Middle frontal gyrus (tissue), 1 donor: ENCODE data around the gene EIF3J.
"Not testable (repeated sequence)": the region's sequence is repeated elsewhere in the genome, so short reads cannot be mapped to it uniquely, and the experiment has no call there.

Experiments used
- DNase-seq: peaks from one replicate; pipeline ENCODE4 v3.0.0-alpha.2; 2015; ENCODE audit warnings: low spot score; ENCODE audit errors: extremely low spot score

The EIF3J gene

DNA sequence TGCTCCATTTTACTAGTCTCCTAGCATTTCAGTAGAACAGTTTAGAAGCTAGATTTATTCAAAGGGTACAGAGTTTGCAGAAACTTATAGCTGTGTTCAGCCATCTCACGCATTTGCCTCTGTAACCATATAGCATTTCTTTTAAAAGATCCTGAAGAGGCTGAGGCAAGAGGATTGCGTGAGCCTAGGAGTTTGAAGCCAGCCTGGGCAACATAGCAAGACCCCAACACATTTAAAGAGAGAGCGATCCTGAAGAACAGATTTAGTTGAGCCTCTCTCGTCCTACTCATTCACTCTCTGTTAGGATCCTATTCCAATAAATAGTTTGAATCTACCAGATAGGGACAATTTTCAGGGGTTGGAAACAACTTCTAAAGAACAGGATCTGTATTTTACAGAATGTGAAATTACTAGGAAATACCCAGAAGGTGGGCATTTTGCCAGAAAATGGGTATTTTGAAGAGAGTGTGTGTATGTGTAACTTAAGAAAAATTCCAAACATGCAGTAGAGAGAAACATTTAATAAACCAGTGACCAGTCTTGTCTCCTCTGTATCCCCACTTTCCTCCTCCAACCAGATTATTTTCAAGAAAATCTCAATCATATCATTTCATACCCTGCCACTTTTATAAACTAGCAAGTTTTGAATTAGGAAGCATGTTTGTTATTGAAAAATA is 4.5 kb downstream of the EIF3J start:
- DNase-seq: no peak

DNA sequence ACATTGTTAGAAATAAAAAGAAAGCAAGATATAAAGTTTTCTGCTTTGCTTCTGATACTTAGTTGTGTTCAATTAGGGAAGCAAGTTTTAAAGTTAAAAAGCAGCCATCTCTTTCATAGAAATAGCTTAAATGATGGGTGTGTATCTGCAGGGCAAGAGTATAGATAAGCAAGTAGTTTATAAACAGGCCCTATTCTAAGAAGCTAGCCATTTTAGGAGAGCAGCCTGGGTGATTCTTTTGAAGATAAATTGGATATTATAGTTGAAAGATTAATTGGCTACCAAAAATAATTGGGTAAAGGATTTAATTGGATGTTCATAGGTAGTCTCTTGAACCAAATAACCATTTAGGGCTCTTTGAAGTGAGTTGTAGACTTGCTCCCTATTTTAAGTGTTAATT is 5.6 kb downstream of the EIF3J start:
- no peak for DNase-seq

DNA sequence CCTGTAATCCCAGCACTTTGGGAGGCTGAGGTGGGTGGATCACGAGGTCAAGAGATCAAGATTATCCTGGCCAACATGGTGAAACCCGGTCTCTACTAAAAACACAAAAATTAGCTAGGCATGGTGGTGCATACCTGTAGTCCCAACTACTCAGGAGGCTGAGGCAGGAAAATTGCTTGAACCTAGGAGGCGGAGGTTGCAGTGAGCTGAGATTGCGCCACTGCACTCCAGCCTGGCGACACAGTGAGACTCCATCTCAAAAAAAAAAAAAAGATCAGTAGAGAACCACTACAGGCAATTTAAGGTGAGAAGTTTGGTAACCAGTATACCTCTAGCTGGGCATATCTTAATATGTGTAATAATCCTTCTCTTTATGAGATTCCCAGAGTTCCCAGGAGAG is 7.8 kb downstream of the EIF3J start:
- DNase-seq: not testable (repeated sequence)

DNA sequence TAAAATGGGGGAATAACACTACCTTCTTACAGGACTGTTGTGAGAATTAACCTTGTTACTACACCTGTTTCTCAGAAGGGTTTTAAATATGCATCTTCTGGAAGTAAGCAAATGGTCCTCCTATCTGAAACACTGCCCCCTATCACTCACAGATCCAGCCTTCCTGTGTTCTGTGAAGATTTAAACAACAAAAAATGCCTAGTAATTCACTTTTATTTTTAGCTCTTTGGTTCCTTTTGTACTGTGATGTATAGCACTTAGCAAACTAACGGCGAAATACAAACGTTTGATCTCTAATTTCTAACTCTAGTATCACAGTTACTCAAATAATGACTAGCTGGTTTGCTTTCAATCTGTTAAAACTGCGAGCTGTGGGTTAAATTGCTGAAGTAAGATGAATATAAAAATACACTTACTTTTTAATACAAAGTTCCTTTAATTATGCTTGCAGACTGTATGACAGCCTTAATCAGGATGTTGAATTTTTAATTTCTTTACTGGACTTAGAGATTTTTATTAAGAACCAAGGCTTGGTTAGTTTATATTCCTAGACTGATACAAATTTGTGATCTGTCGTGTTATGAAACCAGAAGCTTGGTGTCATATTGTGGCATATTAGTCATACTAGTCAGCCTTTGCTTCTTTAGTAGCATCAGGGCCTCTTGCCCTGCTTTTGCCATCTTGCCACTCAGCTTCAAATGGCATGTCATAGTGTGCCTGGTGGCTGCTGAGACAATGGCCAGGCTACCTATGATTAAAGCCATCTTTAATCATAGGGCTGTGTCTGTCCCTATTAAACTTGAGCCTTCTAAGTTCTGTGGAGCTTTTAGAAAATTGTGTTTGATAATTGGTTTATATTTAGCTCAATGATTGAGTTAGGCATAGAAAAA is 9.2 kb downstream of the EIF3J start:
- DNase-seq: no peak

DNA sequence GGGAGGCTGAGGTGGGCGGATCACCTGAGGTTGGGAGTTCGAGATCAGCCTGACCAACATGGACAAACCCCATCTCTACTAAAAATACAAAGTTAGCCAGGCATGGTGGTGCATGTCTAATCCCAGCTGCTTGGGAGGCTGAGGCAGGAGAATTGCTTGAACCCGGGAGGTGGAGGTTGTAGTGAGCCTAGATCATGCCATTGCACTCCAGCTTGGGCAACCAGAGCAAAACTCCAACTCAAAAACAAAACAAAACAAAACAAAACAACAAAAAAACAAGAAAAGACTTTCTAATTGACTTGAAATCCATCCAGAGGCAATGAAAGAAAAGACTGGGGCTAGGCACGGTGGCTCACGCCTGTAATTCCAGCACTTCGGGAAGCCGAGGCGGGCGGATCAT is 12.2 kb downstream of the EIF3J start:
- not testable (repeated sequence) for DNase-seq

- DNase-seq: no peak
Measured at GRCh38 chr15:44550256-44550655, 13.3 kb downstream of the EIF3J start.

GRCh38 chr15:44550734-44551133 is 13.8 kb downstream of the EIF3J start:
- DNase-seq: no peak

DNA sequence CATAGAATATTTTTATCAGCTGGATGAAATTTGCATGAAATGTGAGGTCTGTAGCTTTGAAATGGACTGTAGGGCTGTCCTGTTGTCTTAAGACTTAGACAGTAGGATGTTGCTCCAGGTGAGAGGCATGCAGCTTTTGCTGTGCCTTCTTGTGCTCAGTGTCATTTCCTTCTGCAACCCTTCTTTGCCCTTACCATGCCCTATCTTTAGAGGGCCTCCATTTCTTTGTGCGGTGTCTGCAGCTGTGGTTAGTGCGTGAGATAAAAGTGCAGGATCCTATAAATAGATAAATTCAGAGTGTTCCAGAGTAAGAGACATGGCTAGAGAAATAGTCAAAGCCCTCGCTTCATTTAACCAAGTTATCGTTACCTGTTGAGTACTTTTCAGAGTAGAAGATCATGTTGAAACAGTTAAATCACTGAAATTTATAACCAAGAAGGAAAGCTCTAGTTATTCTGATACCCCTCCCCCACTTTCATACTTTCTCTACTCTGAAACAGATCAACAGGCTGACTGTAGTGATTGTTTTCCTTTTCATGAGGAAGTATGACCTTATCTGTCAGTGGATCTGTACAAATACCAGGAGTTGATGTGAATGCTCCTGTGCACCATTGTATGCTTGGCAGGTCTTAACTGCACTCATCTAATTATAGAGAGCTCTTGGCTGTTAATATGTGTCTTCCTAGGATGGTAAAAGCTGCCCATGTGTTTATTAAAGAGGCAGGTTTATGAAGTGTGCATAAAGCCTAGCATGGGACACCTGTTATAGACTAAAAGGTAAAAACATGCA is 18.2 kb downstream of the EIF3J start:
- DNase-seq: no peak

GRCh38 chr15:44560926-44561325 is 24.0 kb downstream of the EIF3J start:
- not testable (repeated sequence) for DNase-seq

DNA sequence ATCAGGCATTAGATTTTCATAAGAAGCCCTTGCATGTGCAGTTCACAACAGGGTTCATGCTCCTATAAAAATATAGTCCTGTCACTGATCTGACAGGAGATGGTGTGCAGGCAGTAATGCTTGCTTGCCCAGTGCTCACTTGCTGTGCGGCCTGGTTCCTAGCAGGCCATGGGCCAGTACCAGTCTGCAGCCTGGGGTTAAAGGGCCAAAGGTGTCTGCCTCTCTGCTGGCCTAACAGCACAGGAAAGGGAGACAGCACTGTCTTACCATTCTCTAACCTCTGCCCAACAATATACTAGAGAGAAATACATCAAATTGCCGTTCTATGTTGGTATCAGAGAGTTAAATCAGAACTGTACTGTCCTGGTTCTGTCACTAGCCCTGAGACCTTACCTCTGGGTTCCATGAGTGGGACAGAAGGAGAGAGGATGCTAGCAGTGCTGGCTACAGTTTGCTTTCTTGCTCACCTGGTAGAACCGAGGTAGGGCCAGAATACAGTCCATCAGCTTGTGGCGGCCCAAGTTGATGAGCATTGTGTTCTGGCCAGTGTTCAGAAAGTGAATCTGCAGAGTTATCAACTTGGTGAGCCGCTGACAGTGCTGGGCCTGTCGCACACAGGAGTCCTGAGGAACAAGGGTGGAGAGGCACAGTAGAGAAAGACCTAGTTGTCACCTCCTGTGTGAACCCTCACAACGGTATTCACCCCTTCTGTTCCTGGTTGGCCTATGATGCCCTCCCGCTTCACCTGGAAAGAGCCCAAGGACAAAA is 28.6 kb downstream of the EIF3J start:
- DNase-seq: no peak

DNA sequence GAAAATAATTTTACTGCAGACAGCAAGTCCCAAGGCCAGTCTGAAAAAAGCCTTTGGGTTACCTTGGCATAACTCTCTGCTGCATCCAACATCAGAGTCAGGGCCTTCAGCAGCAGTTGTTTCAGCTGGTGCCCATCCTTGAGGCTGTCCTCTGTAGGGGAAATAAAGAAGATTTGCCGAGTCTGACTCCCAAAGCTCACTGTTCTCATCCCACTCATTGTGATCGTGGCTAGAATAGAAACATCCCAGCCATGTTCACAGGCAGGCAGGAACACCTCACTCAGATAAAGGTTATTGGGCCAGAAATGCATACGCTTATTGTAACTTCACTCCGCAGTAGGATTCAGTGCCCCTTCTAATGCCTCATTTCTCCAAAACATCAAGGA is 29.2 kb downstream of the EIF3J start:
- DNase-seq: no peak

GRCh38 chr15:44568338-44568737 is 31.4 kb downstream of the EIF3J start:
- DNase-seq: no peak

DNA sequence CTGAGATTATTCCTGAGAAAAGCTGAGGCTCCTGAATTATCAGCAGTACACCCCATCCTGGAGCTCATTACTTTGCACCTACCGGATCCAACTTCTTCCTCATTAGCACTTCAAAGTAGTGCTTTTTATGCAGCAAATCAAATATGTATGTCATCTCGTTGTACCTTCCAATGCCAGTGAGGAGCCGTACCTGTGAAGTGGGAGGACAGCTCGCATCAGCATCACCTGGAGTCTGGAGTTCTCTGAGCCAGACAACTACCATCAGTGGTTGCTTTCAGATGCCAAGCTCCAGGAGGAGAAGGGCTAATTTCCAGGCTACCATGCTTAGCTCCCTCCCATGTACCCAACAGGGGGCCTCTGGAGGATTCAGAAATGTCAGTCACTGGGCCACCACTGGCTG is 32.4 kb downstream of the EIF3J start:
- DNase-seq: no peak

- DNase-seq: no peak
Measured at GRCh38 chr15:44570361-44570760, 33.4 kb downstream of the EIF3J start.

DNA sequence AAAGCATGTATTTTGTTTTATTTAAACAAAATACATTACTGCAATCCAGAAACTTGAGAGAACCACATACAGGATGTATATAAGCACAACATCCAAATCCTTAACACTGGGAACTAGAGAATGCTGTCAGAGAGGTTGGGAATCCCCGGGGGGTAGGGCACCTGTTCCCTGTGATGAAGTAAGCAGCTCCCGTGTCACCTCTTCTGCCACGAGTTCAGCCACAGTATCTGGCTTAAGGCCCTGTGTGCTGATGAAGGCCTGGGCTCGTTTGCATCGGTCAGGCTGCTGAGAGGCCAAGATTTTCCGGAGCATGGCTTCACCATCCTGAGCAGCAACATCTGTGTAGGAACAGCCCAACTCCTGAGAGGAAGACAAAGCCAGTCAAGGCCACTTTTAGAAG is 36.4 kb downstream of the EIF3J start:
- no peak for DNase-seq

GRCh38 chr15:44574734-44575133 is 37.8 kb downstream of the EIF3J start:
- DNase-seq: no peak

DNA sequence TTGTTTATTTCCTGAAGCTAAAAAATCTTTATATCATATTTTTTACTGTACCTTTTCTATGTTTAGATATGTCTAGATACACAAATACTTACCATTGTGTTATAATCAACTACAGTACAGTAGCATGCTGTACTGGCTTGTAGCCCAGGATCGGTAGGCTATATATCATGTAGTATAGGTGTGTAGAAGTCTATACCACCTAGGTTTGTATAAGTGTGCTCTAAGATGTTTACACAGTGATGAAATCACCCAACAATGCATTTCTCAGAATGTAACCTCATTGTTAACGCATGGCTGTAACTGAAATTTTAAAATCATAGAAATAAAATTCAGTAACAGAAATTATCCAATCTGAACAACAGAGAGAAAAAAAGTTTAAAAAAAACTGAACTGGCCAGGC is 43.2 kb downstream of the EIF3J start:
- no peak for DNase-seq

DNA sequence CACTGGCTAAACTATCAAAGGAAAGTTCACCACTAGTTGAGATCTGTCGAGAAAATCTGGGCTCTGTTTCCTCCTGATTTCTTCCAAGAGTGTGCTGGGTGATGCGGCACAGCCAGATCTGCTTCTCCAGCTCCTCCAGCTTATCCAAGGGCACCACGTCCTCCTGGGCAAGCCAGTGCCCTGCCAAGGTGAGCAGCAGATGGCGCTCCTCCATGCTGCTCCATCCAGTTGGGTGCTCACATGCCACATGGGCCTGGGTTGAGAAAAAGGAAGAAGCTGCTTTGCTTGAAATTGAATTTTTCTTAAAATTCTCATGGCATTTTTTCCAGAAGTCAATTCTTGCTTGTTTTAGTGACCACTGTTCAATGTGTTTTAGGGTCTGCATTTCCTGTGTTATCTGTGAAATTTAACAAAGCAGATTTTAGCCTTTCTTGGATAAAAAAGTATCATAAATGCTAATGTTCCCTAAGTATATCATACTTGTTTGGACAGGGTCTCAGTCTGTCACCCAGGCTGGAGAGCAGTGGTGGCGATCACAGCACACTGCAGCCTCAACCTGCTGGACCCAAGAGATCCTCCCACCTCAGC is 47.3 kb downstream of the EIF3J start:
- no peak for DNase-seq

GRCh38 chr15:44585633-44586032 is 48.7 kb downstream of the EIF3J start:
- DNase-seq: no peak

DNA sequence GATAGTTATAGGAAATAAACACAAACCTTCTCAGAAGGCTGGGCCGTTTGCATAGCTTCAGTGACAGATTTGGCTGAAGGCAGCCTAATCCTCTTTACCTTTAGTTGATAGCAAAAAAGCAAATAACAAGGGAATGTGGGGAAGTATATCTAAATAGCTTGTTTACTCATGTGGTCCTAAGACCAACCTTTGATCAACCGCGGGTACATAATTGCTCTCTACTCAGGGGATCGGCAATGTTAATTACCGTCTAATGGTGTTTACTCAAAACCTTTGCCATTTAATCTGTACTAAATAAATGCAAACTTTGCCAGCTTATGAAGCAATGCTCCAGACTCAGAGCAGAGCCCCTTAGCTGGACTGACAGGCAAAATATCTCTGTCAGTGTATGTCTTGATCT is 51.6 kb downstream of the EIF3J start:
- DNase-seq: no peak

DNA sequence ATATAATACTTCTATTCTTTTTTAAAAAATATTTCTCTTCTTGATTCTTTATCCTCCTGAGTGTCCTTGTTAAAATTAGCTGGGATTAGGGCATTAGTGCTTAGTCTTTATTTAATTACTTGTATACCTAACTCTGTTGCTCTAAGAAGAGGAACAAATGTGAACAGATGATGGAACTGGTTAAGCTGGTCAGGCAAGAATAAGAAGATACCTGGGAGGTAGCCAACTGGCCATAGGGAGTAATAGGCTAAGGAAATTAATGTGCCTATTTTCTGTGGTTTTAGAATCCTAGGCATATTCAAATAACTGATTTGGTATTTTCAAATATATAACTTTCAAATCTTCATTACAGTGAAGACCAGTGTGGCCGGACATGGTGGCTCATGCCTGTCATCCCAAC is 54.4 kb downstream of the EIF3J start:
- DNase-seq: no peak
